HG02970 (cell line): ENCODE results near the gene ZNF236.
"Not testable (repeated sequence)": the region's sequence is repeated elsewhere in the genome, so short reads cannot be mapped to it uniquely, and the experiment has no call there.

ENCODE experiments used
- ATAC-seq: cut with Tn5 transposase; IDR thresholded peaks from one replicate; pipeline ENCODE4 v1.9.1; 2021; ENCODE audit warnings: mild to moderate bottlenecking, moderate library complexity, moderate number of reproducible peaks; ENCODE audit not compliant: unreplicated experiment, low FRiP score

The ZNF236 gene

DNA sequence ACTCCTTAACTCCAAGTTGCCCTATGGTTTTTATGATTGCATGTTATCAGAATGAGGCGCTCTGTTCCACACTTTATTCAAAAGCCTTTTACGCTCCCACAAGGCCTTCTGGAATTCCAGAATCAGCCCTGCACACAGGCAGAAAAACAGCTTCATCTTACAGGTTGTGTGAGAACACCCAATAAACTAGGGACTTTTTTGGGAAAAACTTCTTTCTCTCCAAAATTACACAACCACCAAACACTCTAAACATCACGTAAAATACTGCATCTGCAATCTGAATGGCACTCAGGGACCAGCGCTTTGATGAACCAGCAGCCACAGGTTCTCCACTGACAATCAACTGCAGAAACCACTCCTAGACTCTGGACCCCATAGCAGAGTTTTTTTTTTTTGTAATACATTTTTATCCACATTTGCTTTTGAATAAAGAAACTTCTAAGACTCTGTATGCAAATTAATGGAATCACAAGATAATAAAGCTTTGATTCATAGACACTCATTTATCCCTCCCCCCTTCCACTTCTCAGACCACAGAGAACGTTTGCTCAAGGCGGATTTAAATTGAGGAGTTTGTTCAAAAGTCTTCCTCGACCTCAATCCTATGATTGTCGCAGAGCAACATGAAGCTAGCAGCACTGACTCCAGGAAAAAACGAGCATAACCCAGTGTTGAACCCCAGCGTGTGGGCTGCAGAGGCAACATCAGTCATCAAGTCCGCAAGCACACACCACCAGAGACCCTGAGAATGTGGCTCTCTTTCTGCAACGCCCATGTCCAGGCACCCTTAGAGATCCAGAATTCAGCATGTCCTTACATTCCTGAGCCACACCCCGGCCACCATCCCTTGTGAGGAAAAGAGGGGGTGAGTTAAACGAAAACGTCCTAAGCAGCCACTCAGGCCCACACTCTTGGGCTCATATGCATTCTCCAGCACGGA is 193.7 kb downstream of the ZNF236 start:
- ATAC-seq = no peak

DNA sequence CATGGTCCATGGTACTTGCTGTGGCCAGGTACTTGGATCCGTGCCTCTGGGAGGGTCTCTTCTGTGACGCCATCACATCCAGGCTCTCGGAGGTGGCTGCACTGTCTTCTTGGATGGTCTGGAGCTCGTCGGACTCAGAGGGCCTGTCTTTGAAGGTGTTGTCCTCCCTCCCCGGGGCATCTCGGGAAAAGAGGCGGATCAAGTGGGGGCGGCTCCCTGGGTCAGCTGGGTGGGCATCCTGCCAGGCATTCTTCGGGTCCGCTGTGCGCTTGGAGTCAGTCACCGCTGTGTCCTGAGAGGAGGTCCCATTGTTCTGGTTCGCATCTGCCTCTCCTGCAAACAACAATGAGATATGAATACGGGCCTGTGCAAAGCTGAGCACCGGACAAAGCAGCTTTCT is 194.6 kb downstream of the ZNF236 start:
- no peak for ATAC-seq

DNA sequence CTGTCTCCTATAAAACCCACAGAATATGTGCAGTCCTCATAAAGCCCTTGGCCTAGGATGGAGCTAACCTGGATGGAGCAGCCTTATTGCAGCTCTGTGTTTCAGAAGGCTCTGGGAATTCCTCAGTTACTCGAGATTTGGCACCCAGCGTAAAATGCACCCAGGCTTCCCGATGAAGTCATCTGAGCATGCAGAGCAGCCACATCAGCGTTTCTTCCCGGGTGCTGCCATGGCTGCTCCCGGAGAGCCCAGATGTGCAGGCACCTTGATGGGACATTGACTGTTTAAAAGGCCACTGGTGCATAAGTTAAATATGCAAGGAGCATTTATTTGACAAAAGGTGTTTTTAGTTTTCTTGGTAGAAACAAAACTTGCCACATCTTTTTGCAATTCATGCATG is 195.0 kb downstream of the ZNF236 start:
- ATAC-seq = no peak

GRCh38 chr18:77018650-77019049 is 196.3 kb downstream of the ZNF236 start:
- not testable (repeated sequence) for ATAC-seq

DNA sequence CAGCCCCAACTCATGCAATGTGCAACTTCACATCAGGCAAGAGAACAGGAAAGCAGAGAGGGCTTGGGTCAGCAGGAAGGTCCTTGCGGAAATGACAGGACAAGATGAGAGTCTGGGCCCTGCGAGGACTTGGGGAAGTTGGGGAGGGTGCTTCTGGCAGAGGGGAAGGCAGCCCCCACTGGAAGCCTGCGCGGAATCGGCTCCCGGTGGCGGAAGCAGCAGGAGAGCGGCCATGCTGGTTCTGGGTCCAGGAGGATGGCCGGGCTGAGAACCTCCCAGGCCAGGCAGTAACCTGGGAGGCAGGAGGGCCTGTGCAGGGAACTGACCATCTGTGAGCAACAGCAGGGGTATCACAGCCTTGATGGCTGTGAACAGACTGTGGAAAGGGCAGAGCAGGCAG is 197.3 kb downstream of the ZNF236 start:
- ATAC-seq = no peak
